GM06990 (cell line): ENCODE results near the gene B3GNT3.

Experiments
- DNase-seq: peaks from one replicate; pipeline ENCODE4 v3.0.0-alpha.2; 2011; ENCODE audit not compliant: insufficient read length; ENCODE audit errors: extremely low read depth
- H3K27me3 ChIP-seq: replicated peaks from 2 replicates; pipeline ENCODE4 v1.6.0; 2011; ENCODE audit warnings: low read length; ENCODE audit not compliant: control insufficient read depth, insufficient read depth
- H3K36me3 ChIP-seq: 2 replicates; pipeline ENCODE4 v1.5.1; 2011; ENCODE audit warnings: low read length; ENCODE audit not compliant: control insufficient read depth, insufficient read depth
- H3K4me3 ChIP-seq: replicated peaks from 2 replicates; pipeline ENCODE4 v1.5.1; 2011; ENCODE audit warnings: low read depth, mild to moderate bottlenecking, control low read depth, low read length
- TF ChIP-seq, protein P1 (sequence below): IDR thresholded peaks from 2 replicates; pipeline ENCODE4 v1.5.1; 2011; ENCODE audit warnings: low read length, control low read depth, mild to moderate bottlenecking, inconsistent platforms; ENCODE audit not compliant: insufficient read depth, poor library complexity, severe bottlenecking

Gene B3GNT3

DNA sequence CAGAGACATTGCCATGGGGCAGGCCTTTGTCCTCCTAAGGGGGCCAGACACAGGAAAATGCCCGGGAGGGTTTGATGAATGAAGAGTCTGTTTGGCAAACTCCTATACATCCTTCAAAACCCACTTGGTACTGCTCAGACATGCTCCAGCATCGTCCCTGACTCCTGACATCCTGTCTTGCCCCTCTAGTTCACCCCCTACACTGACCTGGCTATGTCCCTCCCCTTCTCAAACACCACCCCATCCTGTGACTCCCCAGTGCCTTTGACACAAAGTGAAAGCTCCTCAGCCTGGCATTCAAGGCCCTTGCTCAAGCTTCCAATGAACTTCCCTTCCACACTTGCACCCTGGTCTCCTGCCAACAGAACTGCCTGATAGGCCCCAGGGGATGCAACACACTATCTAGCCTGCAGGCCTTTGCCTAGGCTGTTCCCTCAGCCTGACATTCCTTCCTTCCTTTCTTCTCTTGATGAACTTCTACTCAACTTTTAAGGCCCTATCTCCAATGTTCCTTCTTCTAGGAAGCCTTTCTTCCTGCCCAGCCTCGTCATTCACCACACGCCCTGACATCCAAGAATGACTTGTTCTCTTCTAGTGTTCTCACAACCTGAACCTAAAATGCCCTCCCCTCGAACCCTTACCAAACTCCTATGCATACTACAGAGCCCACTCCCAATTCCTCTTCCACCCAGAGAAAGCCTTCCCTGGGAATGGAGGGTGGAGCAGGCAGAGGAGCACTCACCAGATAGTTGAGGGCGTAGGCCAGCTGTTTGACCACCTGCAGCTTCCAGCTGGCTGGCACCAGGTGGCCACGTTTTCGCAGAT lies 40.5 kb downstream of the B3GNT3 start:
- TF ChIP-seq, protein P1, sequence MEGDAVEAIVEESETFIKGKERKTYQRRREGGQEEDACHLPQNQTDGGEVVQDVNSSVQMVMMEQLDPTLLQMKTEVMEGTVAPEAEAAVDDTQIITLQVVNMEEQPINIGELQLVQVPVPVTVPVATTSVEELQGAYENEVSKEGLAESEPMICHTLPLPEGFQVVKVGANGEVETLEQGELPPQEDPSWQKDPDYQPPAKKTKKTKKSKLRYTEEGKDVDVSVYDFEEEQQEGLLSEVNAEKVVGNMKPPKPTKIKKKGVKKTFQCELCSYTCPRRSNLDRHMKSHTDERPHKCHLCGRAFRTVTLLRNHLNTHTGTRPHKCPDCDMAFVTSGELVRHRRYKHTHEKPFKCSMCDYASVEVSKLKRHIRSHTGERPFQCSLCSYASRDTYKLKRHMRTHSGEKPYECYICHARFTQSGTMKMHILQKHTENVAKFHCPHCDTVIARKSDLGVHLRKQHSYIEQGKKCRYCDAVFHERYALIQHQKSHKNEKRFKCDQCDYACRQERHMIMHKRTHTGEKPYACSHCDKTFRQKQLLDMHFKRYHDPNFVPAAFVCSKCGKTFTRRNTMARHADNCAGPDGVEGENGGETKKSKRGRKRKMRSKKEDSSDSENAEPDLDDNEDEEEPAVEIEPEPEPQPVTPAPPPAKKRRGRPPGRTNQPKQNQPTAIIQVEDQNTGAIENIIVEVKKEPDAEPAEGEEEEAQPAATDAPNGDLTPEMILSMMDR = no peak
- DNase-seq = no peak
- H3K27me3 ChIP-seq = no peaks in the 10 kb centered on the region
- H3K4me3 ChIP-seq = no peak overlapping the region
- peaks cover 44% of the 10 kb centered on the region for H3K36me3 ChIP-seq

DNA sequence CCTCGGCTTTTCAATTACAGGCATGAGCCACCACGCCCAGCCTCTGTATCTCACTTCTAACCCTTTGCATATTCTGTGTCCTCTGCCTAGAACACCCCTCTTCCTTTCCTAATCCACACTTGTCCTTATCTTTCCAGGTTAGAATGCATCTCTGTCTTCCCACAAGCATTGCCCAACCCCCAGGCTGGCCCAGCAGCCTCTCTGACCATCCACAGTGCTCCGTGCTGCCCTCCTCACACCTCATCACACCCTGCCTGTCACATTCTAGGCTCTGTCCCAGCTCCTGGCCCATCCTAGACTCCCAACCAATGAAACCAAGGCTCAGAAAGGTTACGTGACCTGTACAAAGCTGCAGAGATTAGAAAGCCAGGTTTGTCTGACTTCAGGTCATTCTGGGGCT lies 41.6 kb downstream of the B3GNT3 start:
- H3K27me3 ChIP-seq = no peaks in the 10 kb centered on the region
- no peak for DNase-seq
- peaks cover 44% of the 10 kb centered on the region for H3K36me3 ChIP-seq
- no peak overlapping the region for H3K4me3 ChIP-seq
- TF ChIP-seq, protein P1 = no peak

DNA sequence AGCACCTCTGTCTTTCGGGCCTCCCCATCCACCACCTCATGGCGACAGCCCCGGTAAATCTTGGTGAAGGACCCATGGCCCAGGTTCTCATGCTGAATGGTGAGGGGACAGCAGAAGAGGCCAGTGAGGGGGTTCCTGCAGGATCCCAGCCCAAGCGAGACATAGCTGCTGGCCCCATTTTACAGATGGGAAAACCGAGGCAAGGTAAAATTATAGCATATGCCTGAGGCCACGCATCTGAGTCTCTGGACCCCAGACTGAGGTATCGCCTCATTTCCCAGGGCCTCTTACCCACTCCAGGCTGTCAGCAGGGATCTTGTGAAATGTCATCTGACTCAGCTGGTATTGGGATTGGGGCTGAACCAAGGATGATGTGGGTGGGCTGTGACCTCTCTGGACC lies 43.0 kb downstream of the B3GNT3 start:
- Histone ChIP-seq H3K4me3 (no peak overlapping the region), H3K27me3 (no peaks in the 10 kb centered on the region), H3K36me3 (peaks cover 41% of the 10 kb centered on the region)
- no peak for DNase-seq
- TF ChIP-seq, protein P1 = no peak

DNA sequence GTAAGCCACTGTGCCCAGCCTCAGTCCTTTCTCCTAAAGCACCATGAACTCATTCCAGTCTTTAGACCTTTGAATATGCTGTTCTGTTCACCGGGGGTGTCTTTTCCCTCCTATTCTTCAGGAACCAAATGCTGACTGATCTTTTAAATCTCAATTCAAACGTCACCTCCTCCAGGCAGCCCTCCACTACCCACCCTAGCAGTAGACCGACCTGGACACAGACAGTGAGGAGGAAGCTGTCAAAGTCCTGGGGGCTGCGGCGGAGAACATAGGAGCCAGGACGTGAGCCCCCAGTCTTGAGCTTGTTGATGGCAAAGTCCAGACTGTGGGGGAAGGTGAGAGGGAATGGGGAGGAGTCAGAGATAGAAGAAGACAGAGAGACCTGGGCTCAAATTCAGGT lies 45.1 kb downstream of the B3GNT3 start:
- TF ChIP-seq, protein P1 = no peak

DNA sequence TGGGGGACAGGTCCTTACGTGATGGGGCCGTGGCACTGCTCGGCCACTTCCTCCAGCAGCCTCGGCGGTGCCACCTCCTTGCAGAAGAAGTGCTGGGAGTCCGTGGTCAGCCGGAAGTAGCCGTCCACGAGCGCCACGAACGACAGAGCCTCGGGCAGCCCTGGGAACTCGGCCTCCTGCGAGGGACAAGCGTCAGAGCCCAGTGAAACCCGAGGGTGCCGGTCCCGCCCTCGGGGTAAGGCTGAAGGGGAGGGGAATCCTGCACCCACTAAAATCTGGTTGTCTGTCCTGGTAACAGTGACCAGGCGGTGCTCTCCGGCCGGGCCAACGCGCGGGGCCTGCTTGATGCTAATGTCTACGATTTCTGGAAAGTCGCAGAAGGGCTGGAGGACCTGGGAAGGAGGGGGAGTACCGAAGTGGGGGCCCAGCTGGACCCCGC lies 46.5 kb downstream of the B3GNT3 start:
- H3K27me3 ChIP-seq = no peaks in the 10 kb centered on the region
- H3K36me3 ChIP-seq = peaks cover 35% of the 10 kb centered on the region
- TF ChIP-seq, protein P1 = no peak
- no peak for DNase-seq
- no peak overlapping the region for H3K4me3 ChIP-seq

More for the DNA sequence above, 45.1 kb downstream of the B3GNT3 start:
- Histone ChIP-seq H3K4me3 (no peak overlapping the region), H3K27me3 (no peaks in the 10 kb centered on the region), H3K36me3 (peaks cover 39% of the 10 kb centered on the region)
- no peak for DNase-seq
